HepG2 (cell line): Measurements from ENCODE around the gene SRBD1. TPM values are rescaled to one million over a fixed set of nuclear protein-coding genes. Genes with fewer than 3 reads are reported as not detected.

Source experiments
- ATF1 ChIP-seq: IDR thresholded peaks from 2 replicates; pipeline ENCODE4 v1.6.1; 2016; ENCODE audit warnings: mild to moderate bottlenecking, control low read depth
- CBFB ChIP-seq: sonication (generic); formaldehyde crosslinking; IDR thresholded peaks from 2 replicates; pipeline ENCODE4 v1.4.0; 2020; ENCODE audit warnings: missing genetic modification reagents
- FOXA1 ChIP-seq, 2 experiments: fragments of 450-650 bp in 1 of 2; sonication (generic) in 1 of 2; formaldehyde crosslinking in 1 of 2; IDR thresholded peaks; 2 replicates each; pipeline versions ENCODE4 v1.4.0 to v1.6.1; 2016 to 2020; ENCODE audit warnings: missing genetic modification reagents in 1 of 2
- GPBP1L1 ChIP-seq: sonication (generic); formaldehyde crosslinking; IDR thresholded peaks from 2 replicates; pipeline ENCODE4 v1.5.0; 2020; ENCODE audit warnings: mild to moderate bottlenecking, missing genetic modification reagents
- KMT2A ChIP-seq: sonication (generic); formaldehyde crosslinking; IDR thresholded peaks from 2 replicates; pipeline ENCODE4 v1.4.0; 2020; ENCODE audit warnings: missing genetic modification reagents
- LCORL ChIP-seq, 2 experiments: fragments of 450-650 bp in 1 of 2; sonication (generic) in 1 of 2; formaldehyde crosslinking in 1 of 2; IDR thresholded peaks; 2 replicates each; pipeline versions ENCODE4 v1.5.0 to v1.6.1; 2017 to 2020; ENCODE audit warnings: antibody characterized with exemption in 1 of 2, missing genetic modification reagents in 1 of 2
- MTF1 ChIP-seq: sonication (generic); formaldehyde crosslinking; IDR thresholded peaks from 2 replicates; pipeline ENCODE4 v1.5.0; 2020; ENCODE audit warnings: missing genetic modification reagents
- NCOA1 ChIP-seq: sonication (generic); formaldehyde crosslinking; IDR thresholded peaks from 2 replicates; pipeline ENCODE4 v1.9.0; 2021; ENCODE audit warnings: missing genetic modification reagents
- NFIC ChIP-seq: IDR thresholded peaks from 2 replicates; pipeline ENCODE4 v1.6.1; 2012; ENCODE audit warnings: mild to moderate bottlenecking, low read length, inconsistent platforms
- TFDP1 ChIP-seq: IDR thresholded peaks from 2 replicates; pipeline ENCODE4 v1.6.1; 2016; ENCODE audit warnings: missing compliant biosample characterization, missing genetic modification reagents, borderline replicate concordance
- ZBTB21 ChIP-seq: sonication (generic); formaldehyde crosslinking; IDR thresholded peaks from 2 replicates; pipeline ENCODE4 v1.4.0; 2020; ENCODE audit warnings: missing genetic modification reagents
- ZHX1 ChIP-seq: sonication (generic); formaldehyde crosslinking; IDR thresholded peaks from 2 replicates; pipeline ENCODE4 v1.8.1; 2022; ENCODE audit warnings: low read depth, mild to moderate bottlenecking, missing genetic modification reagents
- ZNF276 ChIP-seq: sonication (generic); formaldehyde crosslinking; IDR thresholded peaks from 2 replicates; pipeline ENCODE4 v1.4.0; 2020; ENCODE audit warnings: mild to moderate bottlenecking, low read depth, missing genetic modification reagents
- ZNF34 ChIP-seq: sonication (generic); formaldehyde crosslinking; IDR thresholded peaks from 2 replicates; pipeline ENCODE4 v1.4.0; 2020; ENCODE audit warnings: mild to moderate bottlenecking, missing genetic modification reagents, borderline replicate concordance
- ZNF616 ChIP-seq: sonication (generic); formaldehyde crosslinking; IDR thresholded peaks from 2 replicates; pipeline ENCODE4 v1.5.0; 2020; ENCODE audit warnings: low read depth, mild to moderate bottlenecking, missing genetic modification reagents
- ZNF740 ChIP-seq: sonication (generic); formaldehyde crosslinking; IDR thresholded peaks from 2 replicates; pipeline ENCODE4 v1.4.0; 2020; ENCODE audit warnings: missing genetic modification reagents
- ZNF772 ChIP-seq: sonication (generic); formaldehyde crosslinking; IDR thresholded peaks from 2 replicates; pipeline ENCODE4 v1.5.0; 2020; ENCODE audit warnings: mild to moderate bottlenecking, missing genetic modification reagents
- ZUFSP ChIP-seq: sonication (generic); formaldehyde crosslinking; IDR thresholded peaks from 2 replicates; pipeline ENCODE4 v1.9.0; 2021; ENCODE audit warnings: missing genetic modification reagents, mild to moderate bottlenecking, borderline replicate concordance
- polyA plus RNA-seq, 8 experiments: library from polyadenylated mRNA; depleted of rRNA in 3 of 8; stranded (reverse) in 7 of 8; unstranded in 1 of 8; fragments of >200 nt; fragmentation: Illumina TruSeq in 4 of 8; extraction: Trizol in 4 of 8; gene quantifications; 2 replicates each; pipeline versions ENCODE4 v1.2.1 to v1.2.3, GENCODE V29; 2011 to 2016; ENCODE audit warnings: low read depth in 4 of 8, missing spikeins in 1 of 8, mixed read lengths in 1 of 8; ENCODE audit not compliant: insufficient read depth in 1 of 8
- total RNA-seq, 5 experiments: library from RNA; depleted of rRNA; stranded (reverse); fragments of >200 nt; fragmentation: Illumina TruSeq; extraction: Trizol; gene quantifications; 2 replicates each; pipeline ENCODE4 v1.2.3, GENCODE V29; 2016; ENCODE audit warnings: low read depth in 1 of 5

SRBD1 gene
- total and polyA plus RNA-seq, 2 of the 13 experiments (the other 11 are each of a cell fraction or from before 2014, with no cell fraction given), result 3.2 to 23.9 TPM

GRCh38 chr2:45649858-45650811 is 39.1 kb upstream of the SRBD1 start (continued):
- no peak for TF ChIP-seq FOXA1 (IDR thresholded peaks at IDR 0.05)
- TF ChIP-seq FOXA1 (CRISPR knock-in tag; IDR thresholded peaks at IDR 0.05), result no peak
- peak; percentile 79; the same call in 1 of the 2 replicates for TF ChIP-seq NCOA1
- TF ChIP-seq CBFB, result no peak
- no peak for TF ChIP-seq MTF1 (CRISPR knock-in tag)
- no peak for TF ChIP-seq GPBP1L1 (CRISPR knock-in tag)
- TF ChIP-seq KMT2A (CRISPR knock-in tag), result peak; percentile 80; the same call in 1 of the 2 replicates
- no peak for TF ChIP-seq ZNF772 (CRISPR knock-in tag)
- TF ChIP-seq ZNF276 (CRISPR knock-in tag), result no peak
- TF ChIP-seq ZNF740, result no peak
- no peak for TF ChIP-seq ZNF616 (CRISPR knock-in tag)
- TF ChIP-seq TFDP1, result no peak; the same call in 1 of the 2 replicates
- TF ChIP-seq NFIC, result no peak
- no peak for TF ChIP-seq ATF1 (CRISPR knock-in tag)
- TF ChIP-seq ZHX1, result no peak
- no peak for TF ChIP-seq ZNF34
- no peak for TF ChIP-seq LCORL (IDR thresholded peaks at IDR 0.05)
- TF ChIP-seq LCORL (CRISPR knock-in tag; IDR thresholded peaks at IDR 0.05), result peak; percentile 78
- no peak for TF ChIP-seq ZBTB21 (CRISPR knock-in tag)
- no peak for TF ChIP-seq ZUFSP
